ENCODE data around the gene RAB21.

RAB21 gene

DNA sequence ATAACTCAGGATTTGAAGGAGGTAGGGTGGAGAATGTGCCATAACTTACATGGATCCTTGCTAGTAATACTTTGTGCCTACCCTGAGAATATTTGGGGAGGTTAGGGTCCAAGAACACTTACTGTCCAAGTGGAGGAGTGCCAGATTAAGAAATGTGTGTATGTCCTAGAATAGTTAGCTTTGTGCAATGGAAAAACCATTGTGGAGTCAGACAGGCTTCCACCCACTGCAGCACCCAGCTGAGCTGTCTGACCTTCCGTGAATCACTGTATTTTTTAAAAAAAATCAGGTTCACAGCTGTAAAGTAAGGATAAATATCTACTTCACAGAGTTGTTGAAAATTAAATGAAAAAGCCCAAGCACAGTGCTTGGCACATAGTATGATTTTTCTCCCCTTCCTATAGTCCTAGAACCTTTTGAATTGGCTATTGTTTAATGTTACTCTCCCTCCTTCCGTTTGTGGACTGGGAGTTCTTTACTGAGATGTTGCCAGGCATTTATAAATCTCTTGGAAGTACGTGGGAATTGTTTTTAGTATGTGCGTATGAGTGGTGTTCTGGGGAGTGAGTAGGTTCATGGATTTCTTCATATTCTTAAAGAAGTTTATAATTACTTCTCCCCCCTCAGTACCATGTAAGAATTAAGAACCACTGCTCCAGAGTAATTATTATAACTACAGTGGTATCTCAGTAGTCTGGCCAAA is 9.2 kb downstream of the RAB21 start:
- H3K79me2 ChIP-seq (ENCODE audit: low read length) = peaks cover 100% of the 10 kb centered on the region
- H4K20me1 ChIP-seq (ENCODE audit: insufficient read depth, low read length) = peaks cover 85% of the 10 kb centered on the region
- no peak overlapping the region for H3K4me2 ChIP-seq (ENCODE audit: low read length)
- no peak overlapping the region for H2AFZ ChIP-seq (ENCODE audit: low read depth, low read length)
- H3K27ac ChIP-seq (ENCODE audit: low read length) = no peak overlapping the region
- peaks cover 57% of the 10 kb centered on the region for H3K36me3 ChIP-seq (replicated peaks; ENCODE audit: low read depth, low read length)
- H3K9ac ChIP-seq (ENCODE audit: low read length) = no peak overlapping the region
- H3K9me3 ChIP-seq (ENCODE audit: insufficient read depth, low read length) = peaks cover 23% of the 10 kb centered on the region
- no peaks in the 10 kb centered on the region for H3K4me1 ChIP-seq (ENCODE audit: low read length)
- H3K4me3 ChIP-seq (ENCODE audit: low read length) = no peak overlapping the region
- TF ChIP-seq, protein P1, sequence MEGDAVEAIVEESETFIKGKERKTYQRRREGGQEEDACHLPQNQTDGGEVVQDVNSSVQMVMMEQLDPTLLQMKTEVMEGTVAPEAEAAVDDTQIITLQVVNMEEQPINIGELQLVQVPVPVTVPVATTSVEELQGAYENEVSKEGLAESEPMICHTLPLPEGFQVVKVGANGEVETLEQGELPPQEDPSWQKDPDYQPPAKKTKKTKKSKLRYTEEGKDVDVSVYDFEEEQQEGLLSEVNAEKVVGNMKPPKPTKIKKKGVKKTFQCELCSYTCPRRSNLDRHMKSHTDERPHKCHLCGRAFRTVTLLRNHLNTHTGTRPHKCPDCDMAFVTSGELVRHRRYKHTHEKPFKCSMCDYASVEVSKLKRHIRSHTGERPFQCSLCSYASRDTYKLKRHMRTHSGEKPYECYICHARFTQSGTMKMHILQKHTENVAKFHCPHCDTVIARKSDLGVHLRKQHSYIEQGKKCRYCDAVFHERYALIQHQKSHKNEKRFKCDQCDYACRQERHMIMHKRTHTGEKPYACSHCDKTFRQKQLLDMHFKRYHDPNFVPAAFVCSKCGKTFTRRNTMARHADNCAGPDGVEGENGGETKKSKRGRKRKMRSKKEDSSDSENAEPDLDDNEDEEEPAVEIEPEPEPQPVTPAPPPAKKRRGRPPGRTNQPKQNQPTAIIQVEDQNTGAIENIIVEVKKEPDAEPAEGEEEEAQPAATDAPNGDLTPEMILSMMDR (IDR thresholded peaks at IDR 0.05; ENCODE audit: low read depth, low read length) = no peak
- TF ChIP-seq EZH2phosphoT487 (IDR thresholded peaks at IDR 0.05; ENCODE audit: low read depth) = no peak
- no peaks in the 10 kb centered on the region for H3K27me3 ChIP-seq (ENCODE audit: low read depth, low read length)

DNA sequence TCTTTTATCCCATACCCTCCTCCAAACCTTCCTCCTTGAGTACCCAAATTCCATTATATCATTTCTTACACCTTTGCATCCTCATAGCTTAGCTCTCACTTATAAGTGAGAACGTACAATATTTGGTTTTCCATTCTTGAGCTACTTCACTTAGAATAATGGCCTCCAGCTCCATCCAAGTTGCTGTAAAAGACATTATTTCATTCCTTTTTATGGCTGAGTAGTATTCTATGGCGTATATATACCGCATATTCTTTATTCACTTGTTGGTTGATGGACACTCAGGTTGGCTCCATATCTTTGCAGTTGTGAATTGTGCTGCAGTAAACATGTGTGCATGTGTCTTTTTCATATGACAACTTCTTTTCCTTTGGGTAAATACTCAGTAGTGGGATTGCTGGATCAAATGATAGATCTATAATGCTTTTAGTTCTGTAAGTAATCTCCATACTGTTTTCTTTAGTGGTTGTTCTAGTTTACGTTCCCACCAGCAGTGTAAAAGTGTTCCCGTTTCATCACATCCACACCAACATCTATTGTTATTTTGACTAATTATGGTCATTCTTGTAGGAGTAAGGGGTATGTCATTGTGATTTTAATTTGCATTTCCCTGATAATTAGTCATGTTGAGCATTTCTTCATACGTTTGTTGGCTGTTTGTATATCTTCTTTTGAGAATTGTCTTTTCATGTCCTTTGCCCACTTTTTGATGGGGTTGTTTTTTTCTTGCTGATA is 10.1 kb downstream of the RAB21 start:
- no peak overlapping the region for H2AFZ ChIP-seq (ENCODE audit: low read depth, low read length)
- H3K9ac ChIP-seq (ENCODE audit: low read length) = no peak overlapping the region
- H3K4me3 ChIP-seq (ENCODE audit: low read length) = no peak overlapping the region
- H3K79me2 ChIP-seq (ENCODE audit: low read length) = peaks cover 100% of the 10 kb centered on the region
- H3K36me3 ChIP-seq (replicated peaks; ENCODE audit: low read depth, low read length) = peaks cover 47% of the 10 kb centered on the region
- H4K20me1 ChIP-seq (ENCODE audit: insufficient read depth, low read length) = peaks cover 84% of the 10 kb centered on the region
- H3K27ac ChIP-seq (ENCODE audit: low read length) = no peak overlapping the region
- H3K9me3 ChIP-seq (ENCODE audit: insufficient read depth, low read length) = peaks cover 14% of the 10 kb centered on the region; the same call in 1 of the 2 replicates
- H3K4me1 ChIP-seq (ENCODE audit: low read length) = no peaks in the 10 kb centered on the region
- no peaks in the 10 kb centered on the region for H3K27me3 ChIP-seq (ENCODE audit: low read depth, low read length)
- TF ChIP-seq, protein P1 (IDR thresholded peaks at IDR 0.05; ENCODE audit: low read depth, low read length) = no peak
- TF ChIP-seq EZH2phosphoT487 (IDR thresholded peaks at IDR 0.05; ENCODE audit: low read depth) = no peak
- H3K4me2 ChIP-seq (ENCODE audit: low read length) = no peak overlapping the region

DNA sequence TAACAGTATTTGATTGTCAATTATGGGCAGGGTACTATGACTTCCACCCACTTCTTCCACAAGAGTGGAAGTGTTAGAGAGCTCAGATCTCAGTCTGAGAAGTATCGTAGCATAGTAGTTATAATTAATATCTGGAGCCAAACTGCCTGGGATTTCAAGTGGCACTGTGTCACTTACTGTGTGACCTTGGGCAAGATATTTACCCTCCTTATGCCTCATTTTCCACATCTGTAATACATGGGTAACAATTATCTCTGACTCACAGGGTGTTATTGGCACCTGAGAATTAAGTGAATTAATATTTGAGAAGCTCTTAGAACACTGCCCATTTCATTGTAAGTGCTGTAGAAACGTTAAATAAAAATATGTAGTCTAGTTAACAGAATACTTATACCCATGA is 11.5 kb downstream of the RAB21 start:
- Histone ChIP-seq H3K9me3 (ENCODE audit: insufficient read depth, low read length) (peaks cover under 1% of the 10 kb centered on the region; the same call in 1 of the 2 replicates), H3K4me3 (ENCODE audit: low read length) (no peak overlapping the region), H3K36me3 (replicated peaks; ENCODE audit: low read depth, low read length) (peaks cover 45% of the 10 kb centered on the region), H3K9ac (ENCODE audit: low read length) (no peak overlapping the region), H4K20me1 (ENCODE audit: insufficient read depth, low read length) (peaks cover 84% of the 10 kb centered on the region), H3K79me2 (ENCODE audit: low read length) (peaks cover 100% of the 10 kb centered on the region), H3K4me1 (ENCODE audit: low read length) (no peaks in the 10 kb centered on the region), H3K27ac (ENCODE audit: low read length) (no peak overlapping the region), H3K27me3 (ENCODE audit: low read depth, low read length) (no peaks in the 10 kb centered on the region), H3K4me2 (ENCODE audit: low read length) (no peak overlapping the region), H2AFZ (ENCODE audit: low read depth, low read length) (no peak overlapping the region)
- TF ChIP-seq, protein P1 (IDR thresholded peaks at IDR 0.05; ENCODE audit: low read depth, low read length) = no peak
- TF ChIP-seq EZH2phosphoT487 (IDR thresholded peaks at IDR 0.05; ENCODE audit: low read depth) = no peak

DNA sequence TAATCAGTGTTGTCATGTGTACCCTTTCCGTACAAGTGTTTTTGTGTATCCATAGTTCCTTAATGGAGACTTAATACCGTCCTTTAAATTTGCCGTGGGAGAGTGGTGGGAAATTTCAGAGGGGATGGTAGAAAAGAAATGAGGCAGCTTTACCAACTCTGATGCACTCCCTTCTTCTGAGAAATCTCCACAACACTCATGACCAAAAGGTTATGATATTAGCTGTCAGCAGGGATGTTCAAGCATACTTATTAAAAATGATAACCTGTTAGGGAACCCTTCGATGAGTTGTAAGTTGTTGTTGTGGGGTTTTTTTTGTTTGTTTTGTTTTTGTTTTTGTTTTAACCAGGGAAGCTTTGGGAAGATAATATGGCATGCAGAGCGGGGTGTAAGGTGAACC is 12.5 kb downstream of the RAB21 start:
- Histone ChIP-seq H3K4me1 (ENCODE audit: low read length) (no peaks in the 10 kb centered on the region), H3K4me3 (ENCODE audit: low read length) (no peak overlapping the region), H3K27me3 (ENCODE audit: low read depth, low read length) (no peaks in the 10 kb centered on the region), H3K36me3 (replicated peaks; ENCODE audit: low read depth, low read length) (peaks cover 46% of the 10 kb centered on the region), H3K27ac (ENCODE audit: low read length) (no peak overlapping the region), H3K9ac (ENCODE audit: low read length) (no peak overlapping the region), H3K9me3 (ENCODE audit: insufficient read depth, low read length) (no peaks in the 10 kb centered on the region; the same call in 1 of the 2 replicates), H3K79me2 (ENCODE audit: low read length) (peaks cover 100% of the 10 kb centered on the region), H2AFZ (ENCODE audit: low read depth, low read length) (no peak overlapping the region), H3K4me2 (ENCODE audit: low read length) (no peak overlapping the region), H4K20me1 (ENCODE audit: insufficient read depth, low read length) (peaks cover 93% of the 10 kb centered on the region)
- TF ChIP-seq EZH2phosphoT487 (IDR thresholded peaks at IDR 0.05; ENCODE audit: low read depth) = no peak
- TF ChIP-seq, protein P1 (IDR thresholded peaks at IDR 0.05; ENCODE audit: low read depth, low read length) = no peak
